C4-2B (cell line): Measurements from ENCODE around the gene DARS2.
"Not testable (repeated sequence)": the region's sequence is repeated elsewhere in the genome, so short reads cannot be mapped to it uniquely, and the experiment has no call there.

Experiments
- H3K27ac ChIP-seq: fragments of 450-650 bp; 2 replicates; pipeline ENCODE4 v1.5.1; 2017
- CTCF ChIP-seq: fragments of 450-650 bp; conservative IDR thresholded peaks from 2 replicates; pipeline ENCODE4 v1.5.1; 2017; ENCODE audit warnings: mild to moderate bottlenecking
- ZFX ChIP-seq: fragments of 450-650 bp; IDR thresholded peaks from 2 replicates; pipeline ENCODE4 v1.6.1; 2017

The DARS2 gene

DNA sequence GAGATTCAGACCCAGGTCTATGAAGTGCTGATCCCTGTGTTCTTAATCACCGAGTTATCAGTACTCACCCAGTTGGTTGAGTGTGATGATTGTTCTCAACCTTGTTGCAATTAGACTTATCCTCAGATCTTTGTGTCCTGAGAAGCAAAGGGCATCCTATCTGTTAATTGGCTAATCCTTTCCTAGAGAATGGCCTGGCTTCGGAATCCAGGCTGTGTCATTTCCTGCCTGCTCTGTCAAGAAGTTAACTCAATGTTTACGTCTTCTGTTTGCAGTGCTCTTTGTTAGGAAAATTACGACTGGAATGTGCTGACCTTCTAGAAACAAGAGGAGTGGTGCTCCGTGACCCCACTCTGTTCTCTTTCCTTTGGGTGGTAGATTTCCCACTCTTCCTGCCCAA, 28.6 kb downstream of the DARS2 start:
- TF ChIP-seq CTCF = no peak
- no peak for TF ChIP-seq ZFX

DNA sequence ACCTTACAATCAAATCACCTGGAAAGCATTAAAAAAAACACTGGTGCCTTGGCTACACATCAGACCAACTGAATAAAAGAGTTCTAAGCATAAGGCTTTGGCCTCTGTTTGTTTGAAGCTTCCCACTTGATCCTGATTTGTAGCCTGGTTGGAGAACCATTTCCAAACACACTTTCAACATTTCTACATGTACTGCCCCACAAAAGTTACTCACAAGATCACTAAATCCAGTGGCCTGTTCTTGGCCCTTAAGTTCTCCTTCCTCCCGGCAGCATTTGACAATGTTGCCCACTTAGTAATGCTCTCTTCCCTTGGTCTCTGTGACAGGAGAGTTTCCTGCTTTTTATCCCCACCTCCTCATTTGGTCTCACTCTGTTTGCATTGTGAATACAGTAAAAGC, 31.5 kb downstream of the DARS2 start:
- H3K27ac ChIP-seq = no peak overlapping the region
- TF ChIP-seq ZFX (no peak), CTCF (no peak)

More for the DNA sequence above, 28.6 kb downstream of the DARS2 start:
- no peak overlapping the region for H3K27ac ChIP-seq

DNA sequence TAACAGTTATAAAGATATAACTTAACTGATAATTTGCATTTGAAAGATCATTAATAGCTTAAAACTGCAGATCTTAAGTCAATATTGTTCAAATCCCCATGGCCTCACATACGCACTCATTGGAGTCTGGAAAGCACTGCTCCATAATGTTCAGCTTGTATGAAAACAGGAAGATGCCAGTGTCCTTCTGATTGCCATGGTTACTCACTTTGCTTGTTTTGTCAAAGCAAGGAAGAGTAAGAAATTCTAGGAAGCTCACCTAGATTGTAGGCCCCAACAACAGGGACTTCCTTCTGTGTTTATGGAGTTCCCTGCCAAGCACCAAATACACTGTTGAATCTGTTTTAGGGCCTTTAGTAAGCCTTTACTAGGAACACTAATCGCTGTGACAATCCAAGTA, 32.4 kb downstream of the DARS2 start:
- TF ChIP-seq CTCF (no peak), ZFX (no peak)
- no peak overlapping the region for H3K27ac ChIP-seq

- H3K27ac ChIP-seq = no peak overlapping the region
- TF ChIP-seq ZFX = no peak
- no peak for TF ChIP-seq CTCF
These were observed 33.0 kb downstream of the DARS2 start for GRCh38 chr1:173857363-173857917.

DNA sequence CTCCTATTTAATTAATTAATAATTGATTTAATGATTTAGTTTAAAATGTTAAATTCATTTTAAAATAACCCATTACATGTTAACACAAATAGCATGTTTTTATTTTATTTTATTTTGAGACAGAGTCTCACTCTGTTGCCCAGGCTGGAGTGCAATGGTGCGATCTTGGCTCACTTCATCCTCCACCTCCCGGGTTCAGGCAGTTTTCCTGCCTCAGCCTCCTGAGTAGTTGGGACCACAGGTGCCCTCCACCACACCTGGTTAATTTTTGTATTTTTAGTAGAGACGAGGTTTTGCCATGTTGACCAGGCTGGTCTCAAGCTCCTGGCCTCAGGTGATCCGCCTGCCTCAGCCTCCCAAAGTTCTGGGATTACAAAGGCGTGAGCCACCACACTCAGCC, 35.1 kb downstream of the DARS2 start:
- H3K27ac ChIP-seq = not testable (repeated sequence)

GRCh38 chr1:173860065-173860464, 35.6 kb downstream of the DARS2 start:
- TF ChIP-seq ZFX (no peak), CTCF (no peak)
- no peak overlapping the region for H3K27ac ChIP-seq

GRCh38 chr1:173861731-173862145, 37.3 kb downstream of the DARS2 start:
- no peak for TF ChIP-seq ZFX
- TF ChIP-seq CTCF = no peak
- H3K27ac ChIP-seq = no peak overlapping the region

GRCh38 chr1:173862146-173862768, 37.8 kb downstream of the DARS2 start:
- H3K27ac ChIP-seq = peak overlapping the region; percentile 6
